Erythroblast (primary cell): Measurements from ENCODE around the gene DIAPH3.

Source experiments
- DNase-seq, 2 experiments: peaks; one replicate each; lab custom pipeline; 2025; lab: John Stamatoyannopoulos, UW
- GATA1 ChIP-seq: IDR thresholded peaks from 2 replicates; pipeline ENCODE4 v1.6.1; 2011; ENCODE audit warnings: low read depth, mild to moderate bottlenecking, control low read depth, low read length, moderate library complexity
- POLR2A ChIP-seq: IDR thresholded peaks from 2 replicates; pipeline ENCODE4 v1.6.1; 2011; ENCODE audit warnings: mild to moderate bottlenecking, low read length

Gene DIAPH3

DNA sequence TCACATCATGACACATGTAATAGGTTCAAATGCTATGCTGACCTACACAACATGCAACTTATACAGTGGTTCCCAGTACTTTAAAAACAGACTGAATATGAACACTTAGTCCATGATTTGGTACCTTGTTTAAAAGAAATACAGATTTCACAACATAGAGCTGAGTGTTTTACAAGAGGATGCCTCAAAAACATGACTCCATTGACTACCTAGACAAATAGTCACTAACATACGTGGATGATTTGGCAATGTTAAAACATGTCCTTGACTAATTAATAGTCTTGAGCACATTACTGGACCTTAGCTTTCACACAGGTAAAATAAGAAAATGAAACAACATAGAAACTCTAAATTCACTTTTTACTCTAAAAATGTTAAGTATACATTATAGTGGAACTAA is 300.1 kb downstream of the DIAPH3 start:
- no peak for DNase-seq

DNA sequence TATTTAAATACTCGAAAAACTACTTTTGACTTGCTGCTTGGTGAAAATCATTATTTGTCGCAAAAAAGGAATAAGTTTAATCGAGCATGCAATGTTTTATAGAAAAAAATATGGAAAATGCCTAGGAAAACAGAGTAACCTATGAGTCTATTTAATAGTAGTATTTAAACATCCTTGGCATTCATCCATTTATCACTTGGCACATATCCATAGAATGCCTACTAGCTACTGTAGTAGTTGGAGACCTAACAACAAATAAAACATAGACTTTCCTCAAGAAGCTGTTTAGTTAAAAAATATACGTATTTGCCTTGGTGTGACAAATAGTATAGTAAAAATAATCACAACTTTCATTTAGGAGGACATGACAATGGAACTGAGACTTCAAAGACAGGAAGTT is 302.1 kb downstream of the DIAPH3 start:
- no peak for DNase-seq
- no peak for TF ChIP-seq POLR2A
- no peak for TF ChIP-seq GATA1

More for the DNA sequence above, 300.1 kb downstream of the DIAPH3 start:
- TF ChIP-seq GATA1, result no peak
- no peak for TF ChIP-seq POLR2A

DNA sequence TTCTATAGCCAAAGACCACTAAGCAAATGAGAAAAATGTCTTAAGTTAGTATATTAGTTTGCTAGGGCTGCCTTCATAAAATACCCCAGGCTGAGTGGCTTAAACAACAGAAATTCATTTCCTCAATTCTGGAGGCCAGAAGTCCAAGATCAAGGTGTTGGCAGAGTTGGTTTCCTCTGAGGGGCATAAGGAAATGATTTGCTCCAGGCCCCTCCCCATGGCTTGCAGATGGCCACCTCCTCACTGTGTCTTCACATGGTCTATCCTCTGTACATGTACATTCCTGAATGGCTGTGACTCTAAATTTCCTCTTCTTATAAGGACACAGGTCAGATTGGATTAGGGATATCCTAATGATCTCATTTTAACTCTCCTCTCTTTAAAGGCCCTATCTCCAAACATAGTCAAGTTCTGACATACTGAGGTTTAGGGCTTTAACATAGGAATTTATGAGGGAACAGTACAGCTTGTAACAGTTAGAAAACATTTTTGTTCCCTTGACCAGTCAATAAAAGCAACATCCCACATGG is 307.4 kb downstream of the DIAPH3 start:
- TF ChIP-seq GATA1 (no peak), POLR2A (no peak)
- DNase-seq, result no peak

DNA sequence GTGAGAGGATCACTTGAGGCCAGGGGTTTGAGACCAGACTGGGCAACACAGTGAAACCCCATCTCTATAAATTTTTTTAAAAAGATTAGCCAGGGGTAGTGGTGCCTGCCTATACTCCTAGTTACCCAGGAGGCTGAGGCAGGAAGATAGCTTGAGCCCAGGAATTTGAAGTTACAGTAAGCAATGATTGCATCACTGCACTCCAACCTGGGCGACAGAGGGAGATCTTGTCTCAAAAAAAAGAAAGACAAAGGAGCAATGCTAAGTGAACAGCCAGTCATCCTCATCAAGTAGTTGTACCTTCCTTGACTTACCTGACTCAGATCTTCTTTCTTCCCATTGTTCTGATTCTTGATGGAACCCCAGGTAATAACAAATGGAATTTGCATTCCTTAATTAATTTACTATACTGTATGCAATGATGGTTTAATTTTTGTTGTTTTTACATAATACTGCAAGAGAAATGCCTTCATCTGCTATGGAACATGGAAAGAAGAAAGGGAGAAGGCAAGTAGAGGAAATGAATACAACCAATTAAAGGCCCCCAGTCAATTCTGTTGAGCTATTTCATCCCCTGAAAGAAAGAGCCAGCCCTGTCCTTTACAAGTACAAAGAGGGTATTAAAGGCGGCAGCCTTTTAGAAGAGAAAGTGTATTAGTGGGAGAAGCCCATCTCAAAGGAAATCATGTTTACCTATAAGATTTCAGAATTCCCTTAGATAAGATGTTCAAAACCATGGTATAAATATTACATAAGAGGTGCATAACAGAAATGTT is 316.7 kb downstream of the DIAPH3 start:
- no peak for TF ChIP-seq GATA1
- TF ChIP-seq POLR2A, result no peak
- DNase-seq, result no peak

DNA sequence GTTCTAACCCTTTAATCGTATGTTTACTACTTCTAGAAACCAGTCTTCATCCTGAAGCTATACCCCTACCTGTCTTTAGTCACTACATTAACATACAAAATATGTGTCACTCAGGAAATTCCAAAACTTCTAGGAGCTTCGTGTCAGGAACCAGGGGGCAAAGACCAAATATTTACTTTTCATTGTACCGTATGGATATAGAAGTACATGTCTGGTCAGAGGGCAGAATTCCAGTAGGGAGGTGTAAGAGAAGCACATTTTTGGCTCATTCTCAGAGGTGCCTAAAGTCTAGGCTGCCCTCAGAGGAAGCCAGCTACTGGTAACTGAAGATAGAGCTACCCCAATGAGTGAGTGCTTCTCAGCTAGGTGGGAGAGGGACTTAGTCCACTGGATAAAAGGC is 320.7 kb downstream of the DIAPH3 start:
- TF ChIP-seq GATA1 (no peak), POLR2A (no peak)

DNA sequence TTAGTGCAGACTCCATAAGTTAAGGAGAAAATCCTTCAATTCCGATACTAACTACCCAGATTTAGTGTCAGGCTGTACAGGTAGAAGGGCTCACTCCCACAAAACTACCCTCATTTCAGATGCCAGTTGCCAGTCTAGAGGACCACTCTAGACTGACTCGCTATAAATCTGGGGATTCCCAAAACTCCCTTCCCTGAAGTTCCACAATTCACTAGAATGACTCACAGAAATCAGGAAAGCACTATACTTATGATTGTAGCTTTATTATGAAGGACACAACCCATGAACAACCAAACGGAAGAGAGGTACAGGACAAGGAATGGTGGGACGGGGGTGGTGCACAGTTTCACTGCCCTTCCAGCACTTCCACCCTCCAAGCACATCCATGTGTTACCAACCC is 321.2 kb downstream of the DIAPH3 start:
- TF ChIP-seq POLR2A (no peak), GATA1 (no peak)
- no peak for DNase-seq

More for the DNA sequence above, 320.7 kb downstream of the DIAPH3 start:
- no peak for DNase-seq

DNA sequence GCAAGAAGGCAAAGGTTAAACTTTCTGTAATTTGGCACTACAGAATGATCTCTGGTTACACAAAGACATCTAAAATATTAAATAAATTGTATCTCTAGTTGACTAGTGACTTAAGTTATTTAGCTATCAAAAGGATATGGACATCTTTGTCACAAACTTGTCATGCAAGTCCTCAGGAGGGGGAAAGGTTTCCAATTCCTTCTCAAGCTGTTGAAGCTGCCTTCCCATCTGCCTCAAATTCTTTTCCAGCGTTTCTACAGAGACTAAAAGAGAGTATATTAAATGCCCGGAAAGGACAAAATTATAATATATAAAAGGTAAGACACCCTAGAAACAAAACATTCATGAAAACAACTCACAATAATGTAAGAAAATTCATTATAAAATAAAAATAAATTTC is 324.5 kb downstream of the DIAPH3 start:
- DNase-seq, result no peak
- no peak for TF ChIP-seq GATA1
- no peak for TF ChIP-seq POLR2A

DNA sequence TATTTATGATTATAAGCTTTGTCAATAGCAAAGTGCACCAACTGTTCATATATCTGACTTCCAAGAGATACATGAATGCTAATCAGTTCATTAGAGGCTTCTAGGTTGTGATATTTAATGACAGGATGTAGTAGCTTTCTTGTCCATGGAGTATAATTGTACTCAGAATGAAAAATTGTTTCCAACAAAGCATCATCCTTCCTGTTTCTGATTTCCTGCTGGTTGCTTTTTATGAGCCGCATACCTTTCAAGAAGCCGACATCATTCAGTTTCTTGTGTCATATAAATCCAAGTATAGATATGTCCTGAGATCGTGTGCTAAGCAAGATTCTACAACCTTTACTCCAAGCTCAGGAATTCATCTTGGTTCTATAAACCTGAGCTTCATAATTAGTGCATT is 326.6 kb downstream of the DIAPH3 start:
- no peak for DNase-seq

DNA sequence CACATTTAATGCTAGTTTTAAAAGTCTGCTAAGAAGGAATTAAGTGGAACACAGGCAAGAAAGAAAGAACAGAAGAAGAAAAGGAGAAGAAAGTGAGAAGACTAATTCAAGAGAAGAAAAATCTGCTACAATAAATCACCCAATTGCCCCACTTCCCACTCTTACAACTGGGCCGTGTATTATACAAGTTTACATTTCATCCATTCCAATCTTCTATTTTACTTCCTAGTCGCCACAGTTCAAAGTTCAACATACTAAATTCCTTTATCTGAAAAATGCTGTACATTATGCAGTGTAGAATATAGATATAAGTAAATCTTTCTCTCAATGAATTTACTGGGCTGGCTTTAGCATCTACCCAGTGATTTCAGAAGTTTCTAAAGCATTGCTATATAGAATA is 328.2 kb downstream of the DIAPH3 start:
- TF ChIP-seq POLR2A (no peak), GATA1 (no peak)
- DNase-seq, result no peak

More for the DNA sequence above, 326.6 kb downstream of the DIAPH3 start:
- TF ChIP-seq GATA1 (no peak), POLR2A (no peak)

DNA sequence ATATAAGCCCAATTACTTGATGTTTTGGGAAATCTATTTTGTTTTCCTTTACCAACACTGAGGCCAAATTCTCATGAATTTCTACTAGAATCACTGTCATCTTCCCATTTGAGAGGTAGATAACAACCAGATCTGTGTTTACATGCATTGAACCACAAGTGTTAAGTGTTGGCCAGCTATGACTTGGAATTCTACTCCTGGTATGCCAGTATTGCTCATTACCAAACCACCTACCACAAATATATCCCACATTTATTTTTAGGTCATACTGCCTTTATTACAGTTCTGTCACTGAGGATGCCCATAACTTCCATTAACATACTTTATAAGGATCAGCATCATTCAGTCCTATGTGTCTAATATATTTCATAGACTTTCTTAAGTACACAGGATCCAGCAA is 328.9 kb downstream of the DIAPH3 start:
- TF ChIP-seq GATA1, result no peak
- no peak for TF ChIP-seq POLR2A
- no peak for DNase-seq

DNA sequence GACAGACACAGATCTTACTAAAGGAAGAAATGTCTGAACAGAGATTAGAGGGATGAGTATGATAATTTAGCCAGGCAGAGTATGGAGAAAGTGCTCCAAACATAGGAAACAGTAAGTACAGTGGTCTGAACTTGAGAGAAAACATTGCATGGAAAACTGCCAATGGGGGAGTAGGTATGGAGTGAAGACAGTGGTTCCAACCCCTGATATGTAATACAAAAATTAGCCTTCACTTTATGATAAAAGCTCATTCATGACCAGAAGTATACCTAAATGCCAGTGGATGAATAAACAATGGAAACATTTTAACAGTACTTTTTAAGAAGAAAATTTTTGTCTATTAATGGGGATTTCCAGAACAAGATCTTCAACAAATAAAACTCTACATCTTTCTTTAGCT is 334.0 kb downstream of the DIAPH3 start:
- TF ChIP-seq GATA1, result no peak
- TF ChIP-seq POLR2A, result no peak
- no peak for DNase-seq

DNA sequence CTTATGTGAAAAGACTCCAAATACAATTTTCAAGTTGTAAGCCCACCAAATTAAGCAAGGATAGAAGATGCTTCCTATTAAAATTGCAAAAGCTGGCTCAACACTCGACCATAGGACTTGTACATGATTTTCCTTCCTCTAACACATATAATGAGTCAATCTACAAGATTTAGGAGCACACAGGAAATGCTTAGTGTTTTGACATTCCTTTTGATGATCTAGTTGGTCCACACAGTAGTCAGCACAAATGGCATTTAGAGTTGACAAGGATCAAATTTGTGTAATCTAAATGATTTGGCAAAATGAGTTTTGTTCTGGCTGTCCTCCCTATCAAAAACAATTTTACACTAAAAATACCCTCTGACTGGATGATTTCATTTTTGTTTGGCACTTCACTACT is 340.2 kb downstream of the DIAPH3 start:
- DNase-seq, result no peak
- TF ChIP-seq POLR2A (no peak), GATA1 (no peak)

DNA sequence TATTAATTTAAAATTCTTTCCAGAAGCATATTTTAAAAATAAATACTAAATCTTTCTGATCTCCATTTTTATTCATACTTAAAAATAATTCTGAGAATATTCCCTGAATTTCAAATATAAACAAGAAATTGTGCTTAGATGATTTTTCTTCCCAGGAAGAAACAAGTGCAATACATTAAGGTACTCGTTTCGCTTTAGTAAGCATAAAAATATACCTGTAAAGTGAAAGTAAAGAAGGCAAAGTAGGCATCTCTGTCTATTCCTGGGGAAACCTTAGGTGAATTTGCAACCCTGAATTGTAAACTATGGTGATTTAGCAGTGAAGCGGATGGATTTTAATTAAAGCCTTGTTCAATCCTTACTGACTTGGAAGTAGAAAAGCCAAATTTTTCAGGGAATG is 354.2 kb downstream of the DIAPH3 start:
- no peak for TF ChIP-seq GATA1
- no peak for TF ChIP-seq POLR2A
- no peak for DNase-seq

DNA sequence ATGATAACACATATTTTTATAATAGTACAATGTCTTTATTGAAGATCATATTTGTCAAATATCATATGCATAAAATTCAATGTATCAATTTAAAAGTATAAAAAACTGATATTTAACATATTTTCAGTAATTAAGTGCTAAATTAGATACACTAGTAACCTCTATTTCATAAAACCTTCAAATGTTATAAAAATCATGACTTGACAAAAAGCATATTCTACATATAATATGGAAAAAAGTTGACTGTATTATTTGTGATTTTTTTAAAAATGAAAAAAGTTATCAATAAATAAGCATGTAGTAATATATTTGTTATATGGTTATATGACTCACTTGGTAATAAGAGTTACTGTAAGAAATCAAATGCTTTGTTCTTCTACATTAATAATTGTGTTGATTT is 356.9 kb downstream of the DIAPH3 start:
- DNase-seq, result no peak
- TF ChIP-seq POLR2A (no peak), GATA1 (no peak)
